Right lobe of liver (tissue), 6 donors: ENCODE measurements around the gene ATOSA. TPM values are rescaled to one million over a fixed set of nuclear protein-coding genes. Genes with fewer than 3 reads are reported as not detected.

Experiments
- ATAC-seq, 4 donors: fragments of 200-7000 bp; cut with Tn5 transposase; one replicate each; pipeline ENCODE4 v1.9.1; 2020; ENCODE audit warnings: mild to moderate bottlenecking in 4 of 4, moderate library complexity in 4 of 4
- DNase-seq, 3 donors: peaks; one replicate each; pipeline ENCODE4 v3.0.0-alpha.2; 2020
- H3K27ac ChIP-seq, 3 donors: fragments of 200-600 bp; one replicate each; pipeline ENCODE4 v1.8.0; 2022
- H3K27me3 ChIP-seq, 2 donors: fragments of 200-600 bp; one replicate each; pipeline ENCODE4 v1.8.0; 2022
- H3K36me3 ChIP-seq, 4 donors: fragments of 200-600 bp; sonication (generic) in 1 of 4; one replicate each; pipeline versions ENCODE4 v1.5.1 to v1.8.0; 2017 to 2022; ENCODE audit warnings: control low read depth in 1 of 4
- H3K4me1 ChIP-seq, 4 donors: fragments of 200-600 bp; sonication (generic) in 1 of 4; one replicate each; pipeline versions ENCODE4 v1.5.1 to v1.8.0; 2017 to 2022; ENCODE audit warnings: control low read depth in 1 of 4
- H3K4me3 ChIP-seq, 3 donors: fragments of 200-600 bp; one replicate each; pipeline ENCODE4 v1.8.0; 2022
- H3K9me3 ChIP-seq, 4 donors: fragments of 200-600 bp; sonication (generic) in 1 of 4; one replicate each; pipeline versions ENCODE4 v1.5.1 to v1.8.0; 2017 to 2022; ENCODE audit warnings: control low read depth in 1 of 4
- POLR2A ChIP-seq: fragments of 450-650 bp; IDR thresholded peaks from one replicate; pipeline ENCODE4 v1.6.1; 2017; ENCODE audit warnings: antibody characterized with exemption, mild to moderate bottlenecking
- WGBS: methylation state at CpG from one replicate; pipeline ENCODE4 v1.1.6; 2018; ENCODE audit warnings: low coverage, low lambda C conversion rate; ENCODE audit not compliant: insufficient coverage; ENCODE audit errors: missing lambda C conversion rate; 5-methylcytosine and 5-hydroxymethylcytosine counted together
- intact Hi-C, 2 donors: fragments of 100-400 bp; cut with DNase I; formaldehyde crosslinking; loops; one replicate each; pipeline versions ENCODE4 v1.11.2 to v1.14.1; 2022
- total RNA-seq, 6 experiments: library from RNA; depleted of rRNA in 2 of 6; stranded (reverse); fragments of >200 nt in 2 of 6; fragmentation: NEBNext Ultra II Directional in 3 of 6; extraction: Animal tissue kit (Norgen Biotek cat#: 25700) in 3 of 6; gene quantifications; one replicate each; pipeline versions ENCODE4 v1.1.0 to v1.2.4, GENCODE V29; 2016 to 2023
- TF ChIP-seq, protein P1 (sequence below), 4 donors: fragments of 200-600 bp in 3 of 4; fragments of 450-650 bp in 1 of 4; IDR thresholded peaks; one replicate each; pipeline versions ENCODE4 v1.5.1 to v1.8.0; 2016 to 2022; ENCODE audit warnings: antibody characterized with exemption in 4 of 4, mild to moderate bottlenecking in 2 of 4
- donor health status: DM: no; HTN: yes; CAD: no.
- donor health status: DM: no; HTN: no; CAD: no.
- donor health status: DM: no; HTN: no; CAD: no.
- donor health status: DM: no; HTN: yes; CAD: no.
- donor health status: DM: no; HTN: yes; CAD: no.

The ATOSA gene
- total RNA-seq, 6 experiments from 2014 or later, result 18.9 to 52.9 (median 35.4) TPM

GRCh38 chr15:52706091-52706490 lies 26.9 kb upstream of the ATOSA start:
- Histone ChIP-seq H3K4me1 (peaks cover 0 to 23% (median 8%) of the 10 kb centered on the region in 4 donors), H3K27ac (no peak overlapping the region), H3K27me3 (no peaks in the 10 kb centered on the region), H3K36me3 (no peaks in the 10 kb centered on the region), H3K9me3 (no peaks in the 10 kb centered on the region), H3K4me3 (peak overlapping the region in 1 of 3 donors; percentile 12)
- ATAC-seq, result no peak
- intact Hi-C loops, result no loop called here
- TF ChIP-seq, protein P1, sequence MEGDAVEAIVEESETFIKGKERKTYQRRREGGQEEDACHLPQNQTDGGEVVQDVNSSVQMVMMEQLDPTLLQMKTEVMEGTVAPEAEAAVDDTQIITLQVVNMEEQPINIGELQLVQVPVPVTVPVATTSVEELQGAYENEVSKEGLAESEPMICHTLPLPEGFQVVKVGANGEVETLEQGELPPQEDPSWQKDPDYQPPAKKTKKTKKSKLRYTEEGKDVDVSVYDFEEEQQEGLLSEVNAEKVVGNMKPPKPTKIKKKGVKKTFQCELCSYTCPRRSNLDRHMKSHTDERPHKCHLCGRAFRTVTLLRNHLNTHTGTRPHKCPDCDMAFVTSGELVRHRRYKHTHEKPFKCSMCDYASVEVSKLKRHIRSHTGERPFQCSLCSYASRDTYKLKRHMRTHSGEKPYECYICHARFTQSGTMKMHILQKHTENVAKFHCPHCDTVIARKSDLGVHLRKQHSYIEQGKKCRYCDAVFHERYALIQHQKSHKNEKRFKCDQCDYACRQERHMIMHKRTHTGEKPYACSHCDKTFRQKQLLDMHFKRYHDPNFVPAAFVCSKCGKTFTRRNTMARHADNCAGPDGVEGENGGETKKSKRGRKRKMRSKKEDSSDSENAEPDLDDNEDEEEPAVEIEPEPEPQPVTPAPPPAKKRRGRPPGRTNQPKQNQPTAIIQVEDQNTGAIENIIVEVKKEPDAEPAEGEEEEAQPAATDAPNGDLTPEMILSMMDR (IDR thresholded peaks at IDR 0.05), result no peak
- TF ChIP-seq POLR2A, result no peak
- 43% methylated on average over 1 of the region's 1 CpG for WGBS
- DNase-seq, result no peak

- WGBS, result 50% methylated on average over 1 of the region's 1 CpG
- no peaks in the 10 kb centered on the region for H3K9me3 ChIP-seq
- H3K4me3 ChIP-seq, result no peak overlapping the region
- H3K36me3 ChIP-seq, result no peaks in the 10 kb centered on the region
- no peaks in the 10 kb centered on the region for H3K27me3 ChIP-seq
- DNase-seq (no peak), ATAC-seq (peak in 3 of 4 donors; percentile 20 to 66 (median 49))
- H3K27ac ChIP-seq, result no peak overlapping the region
- peaks cover 0 to 17% (median 5%) of the 10 kb centered on the region in 4 donors for H3K4me1 ChIP-seq
- intact Hi-C loops, result no loop called here
- TF ChIP-seq, protein P1 (IDR thresholded peaks at IDR 0.05), result no peak
- no peak for TF ChIP-seq POLR2A
Measured at GRCh38 chr15:52702390-52702789, 23.2 kb upstream of the ATOSA start.

GRCh38 chr15:52699457-52699856 lies 20.3 kb upstream of the ATOSA start:
- Histone ChIP-seq H3K4me1 (peaks cover 0 to 11% (median 4%) of the 10 kb centered on the region in 4 donors), H3K27me3 (no peaks in the 10 kb centered on the region), H3K36me3 (no peaks in the 10 kb centered on the region), H3K27ac (no peak overlapping the region), H3K9me3 (no peaks in the 10 kb centered on the region), H3K4me3 (no peak overlapping the region)
- intact Hi-C loops, result no loop called here
- DNase-seq, result no peak
- WGBS, result 80% methylated on average over 3 of the region's 3 CpGs
- TF ChIP-seq, protein P1 (IDR thresholded peaks at IDR 0.05), result no peak
- TF ChIP-seq POLR2A, result no peak
- ATAC-seq, result no peak

GRCh38 chr15:52698514-52698913 lies 19.3 kb upstream of the ATOSA start:
- WGBS, result 37% methylated on average over 1 of the region's 1 CpG
- Histone ChIP-seq H3K4me1 (peaks cover 0 to 11% (median 4%) of the 10 kb centered on the region in 4 donors), H3K9me3 (no peaks in the 10 kb centered on the region), H3K27ac (no peak overlapping the region), H3K27me3 (no peaks in the 10 kb centered on the region), H3K4me3 (no peak overlapping the region), H3K36me3 (no peaks in the 10 kb centered on the region)
- intact Hi-C loops, result no loop called here
- DNase-seq (no peak), ATAC-seq (no peak)
- TF ChIP-seq, protein P1 (IDR thresholded peaks at IDR 0.05), result no peak
- TF ChIP-seq POLR2A, result no peak

GRCh38 chr15:52697051-52697450 lies 17.9 kb upstream of the ATOSA start:
- no peaks in the 10 kb centered on the region for H3K27me3 ChIP-seq
- H3K4me3 ChIP-seq, result no peak overlapping the region
- 93% methylated on average over 2 of the region's 2 CpGs for WGBS
- DNase-seq, result no peak
- TF ChIP-seq, protein P1 (IDR thresholded peaks at IDR 0.05), result no peak
- TF ChIP-seq POLR2A, result no peak
- ATAC-seq, result no peak
- H3K4me1 ChIP-seq, result no peaks in the 10 kb centered on the region
- no peaks in the 10 kb centered on the region for H3K9me3 ChIP-seq
- no peaks in the 10 kb centered on the region for H3K36me3 ChIP-seq
- intact Hi-C loops, result no loop called here
- no peak overlapping the region for H3K27ac ChIP-seq
